Measurements from ENCODE around the gene GDPD5. TPM values are rescaled to one million over a fixed set of nuclear protein-coding genes. Genes with fewer than 3 reads are reported as not detected.

Gene GDPD5
- total RNA-seq, 1 experiment from 2014 or later, result 12.2 TPM

DNA sequence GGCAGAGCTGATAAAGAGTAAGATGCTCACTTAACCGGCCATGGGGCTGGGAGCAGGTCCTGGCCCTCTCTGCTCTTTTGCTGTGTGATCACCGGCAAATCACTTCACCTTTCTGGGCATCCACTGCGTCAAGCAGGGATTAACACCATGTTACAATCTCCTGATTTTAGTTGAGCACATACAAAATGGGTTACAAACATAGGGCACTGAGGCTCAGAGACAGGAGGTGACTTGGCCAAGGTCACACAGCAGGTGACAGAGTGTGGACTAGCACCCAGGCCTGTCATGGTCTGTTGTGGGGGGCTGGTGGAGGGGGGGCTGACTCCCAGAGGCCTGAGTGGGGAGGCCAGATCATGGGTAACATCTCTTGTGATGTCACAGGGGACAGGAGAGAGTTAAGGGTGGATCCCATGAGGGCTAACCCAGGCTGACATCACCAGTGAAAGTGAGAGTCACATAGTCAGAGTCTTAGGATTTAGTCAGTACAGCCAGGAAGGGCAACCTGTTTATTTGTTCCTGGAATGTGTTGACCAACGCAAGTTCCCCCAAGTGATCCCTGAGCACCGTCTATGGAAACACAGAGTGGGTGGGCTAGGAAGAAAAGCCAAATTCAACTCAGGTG is 27.8 kb downstream of the GDPD5 start:
- H3K9me3 Mint-ChIP-seq, result no peaks in the 10 kb centered on the region
- peaks cover 9% of the 10 kb centered on the region; the same call in 1 of the 2 replicates for H3K4me1 Mint-ChIP-seq
- H3K27ac Mint-ChIP-seq, result no peak overlapping the region
- ChIA-PET POLR2A (no interaction called here), CTCF (interaction anchor here (2.3 kb wide), 1 partner anchor 47 kb away, joined by 16 read pairs; no protein-coding TSS in a partner anchor)
- H3K36me3 Mint-ChIP-seq, result no peaks in the 10 kb centered on the region
- DNase-seq (ENCODE audit: low spot score) (no peak), ATAC-seq (no peak)
- TF ChIP-seq, protein P1, sequence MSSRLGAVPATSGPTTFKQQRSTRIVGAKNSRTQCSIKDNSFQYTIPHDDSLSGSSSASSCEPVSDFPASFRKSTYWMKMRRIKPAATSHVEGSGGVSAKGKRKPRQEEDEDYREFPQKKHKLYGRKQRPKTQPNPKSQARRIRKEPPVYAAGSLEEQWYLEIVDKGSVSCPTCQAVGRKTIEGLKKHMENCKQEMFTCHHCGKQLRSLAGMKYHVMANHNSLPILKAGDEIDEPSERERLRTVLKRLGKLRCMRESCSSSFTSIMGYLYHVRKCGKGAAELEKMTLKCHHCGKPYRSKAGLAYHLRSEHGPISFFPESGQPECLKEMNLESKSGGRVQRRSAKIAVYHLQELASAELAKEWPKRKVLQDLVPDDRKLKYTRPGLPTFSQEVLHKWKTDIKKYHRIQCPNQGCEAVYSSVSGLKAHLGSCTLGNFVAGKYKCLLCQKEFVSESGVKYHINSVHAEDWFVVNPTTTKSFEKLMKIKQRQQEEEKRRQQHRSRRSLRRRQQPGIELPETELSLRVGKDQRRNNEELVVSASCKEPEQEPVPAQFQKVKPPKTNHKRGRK (CRISPR knock-in tag; IDR thresholded peaks at IDR 0.05; ENCODE audit: borderline replicate concordance), result no peak
- TF ChIP-seq ELF4 (CRISPR knock-in tag; IDR thresholded peaks at IDR 0.05; ENCODE audit: low read depth), result no peak
- no peak for TF ChIP-seq NR2C2 (CRISPR knock-in tag; IDR thresholded peaks at IDR 0.05)
- TF ChIP-seq PRDM15 (CRISPR knock-in tag; IDR thresholded peaks at IDR 0.05), result no peak
- TF ChIP-seq, protein P2, sequence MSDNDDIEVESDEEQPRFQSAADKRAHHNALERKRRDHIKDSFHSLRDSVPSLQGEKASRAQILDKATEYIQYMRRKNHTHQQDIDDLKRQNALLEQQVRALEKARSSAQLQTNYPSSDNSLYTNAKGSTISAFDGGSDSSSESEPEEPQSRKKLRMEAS (CRISPR knock-in tag; IDR thresholded peaks at IDR 0.05), result no peak
- TF ChIP-seq IRF2 (CRISPR knock-in tag; IDR thresholded peaks at IDR 0.05; ENCODE audit: borderline replicate concordance, low read depth), result no peak
- TF ChIP-seq TP53 (CRISPR knock-in tag; IDR thresholded peaks at IDR 0.05), result no peak
- TF ChIP-seq SMAD4 (CRISPR knock-in tag; IDR thresholded peaks at IDR 0.05), result no peak
- TF ChIP-seq ZNF138 (CRISPR knock-in tag; conservative IDR thresholded peaks at IDR 0.05), result no peak
- TF ChIP-seq ZNF263 (CRISPR knock-in tag; IDR thresholded peaks at IDR 0.05; ENCODE audit: low read depth), result no peak
- TF ChIP-seq SP1 (CRISPR knock-in tag; conservative IDR thresholded peaks at IDR 0.05), result no peak
- TF ChIP-seq NR3C1 (CRISPR knock-in tag; conservative IDR thresholded peaks at IDR 0.05; ENCODE audit: low read depth), result no peak
- no peak for TF ChIP-seq NR1H2 (CRISPR knock-in tag; IDR thresholded peaks at IDR 0.05)
- no peak for TF ChIP-seq JAZF1 (CRISPR knock-in tag; IDR thresholded peaks at IDR 0.05)
- TF ChIP-seq AFF4 (CRISPR knock-in tag; IDR thresholded peaks at IDR 0.05; ENCODE audit: borderline replicate concordance), result no peak
- no peak for TF ChIP-seq ZNF425 (CRISPR knock-in tag; conservative IDR thresholded peaks at IDR 0.05)
- TF ChIP-seq NFYB (CRISPR knock-in tag; conservative IDR thresholded peaks at IDR 0.05; ENCODE audit: low read depth), result no peak
- TF ChIP-seq CREB1 (CRISPR knock-in tag; IDR thresholded peaks at IDR 0.05), result no peak
- TF ChIP-seq ZNF121 (CRISPR knock-in tag; IDR thresholded peaks at IDR 0.05), result no peak
- TF ChIP-seq ZNF532 (CRISPR knock-in tag; IDR thresholded peaks at IDR 0.05; ENCODE audit: borderline replicate concordance), result no peak
- no peaks in the 10 kb centered on the region for H3K27me3 Mint-ChIP-seq (ENCODE audit: low read depth)
- no peak overlapping the region for H3K4me3 Mint-ChIP-seq
